ENCODE measurements around the gene USP44. TPM values are rescaled to one million over a fixed set of nuclear protein-coding genes. Genes with fewer than 3 reads are reported as not detected.

The USP44 gene
- total RNA-seq, 4 donors from 2014 or later, result 0.41 to 1.9 TPM; not detected in 2

DNA sequence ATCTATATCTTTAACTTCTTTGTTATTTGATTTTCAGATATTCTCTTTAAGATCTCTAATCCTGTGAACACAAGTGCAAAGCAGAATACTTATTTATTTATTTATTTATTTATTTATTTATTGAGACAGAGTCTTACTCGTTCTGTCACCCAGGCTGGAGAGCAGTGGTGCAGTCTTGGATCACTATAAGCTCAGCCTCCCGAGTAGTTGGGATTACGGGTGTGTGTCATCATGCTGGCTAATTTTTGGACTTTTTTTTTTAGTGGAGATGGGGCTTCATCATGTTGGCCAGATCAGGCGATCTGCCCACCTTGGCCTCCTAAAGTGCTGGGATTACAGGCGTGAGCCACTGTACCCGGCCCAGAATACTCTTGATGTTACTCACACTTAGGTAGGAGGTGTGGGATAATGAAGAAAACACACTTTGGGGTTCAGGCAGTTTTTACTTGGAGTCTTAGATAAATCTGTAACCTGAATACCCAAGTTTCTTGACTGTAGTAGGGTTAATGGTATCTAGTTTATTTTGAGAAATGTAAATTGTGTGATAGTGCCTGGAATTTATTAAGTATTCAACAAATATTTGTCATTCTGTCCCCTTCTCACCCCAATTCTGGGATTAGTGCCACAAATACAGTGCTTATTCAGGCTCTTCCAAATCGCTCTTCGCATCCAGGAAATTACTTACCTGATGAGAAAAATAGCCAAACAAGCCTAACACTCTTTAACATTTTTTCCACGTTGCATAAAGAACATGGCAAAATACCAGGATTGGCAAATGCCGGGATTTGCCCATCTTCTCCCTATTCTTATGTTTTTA lies 44.4 kb downstream of the USP44 start:
- Histone ChIP-seq H3K27ac (no peak overlapping the region), H3K4me1 (peaks cover 0 to 3% (median 0%) of the 10 kb centered on the region in 4 donors), H3K27me3 (no peaks in the 10 kb centered on the region), H3K4me3 (no peak overlapping the region), H3K36me3 (peaks cover 0 to 62% (median 12%) of the 10 kb centered on the region in 4 donors), H3K9me3 (no peaks in the 10 kb centered on the region)
- TF ChIP-seq, protein P1, sequence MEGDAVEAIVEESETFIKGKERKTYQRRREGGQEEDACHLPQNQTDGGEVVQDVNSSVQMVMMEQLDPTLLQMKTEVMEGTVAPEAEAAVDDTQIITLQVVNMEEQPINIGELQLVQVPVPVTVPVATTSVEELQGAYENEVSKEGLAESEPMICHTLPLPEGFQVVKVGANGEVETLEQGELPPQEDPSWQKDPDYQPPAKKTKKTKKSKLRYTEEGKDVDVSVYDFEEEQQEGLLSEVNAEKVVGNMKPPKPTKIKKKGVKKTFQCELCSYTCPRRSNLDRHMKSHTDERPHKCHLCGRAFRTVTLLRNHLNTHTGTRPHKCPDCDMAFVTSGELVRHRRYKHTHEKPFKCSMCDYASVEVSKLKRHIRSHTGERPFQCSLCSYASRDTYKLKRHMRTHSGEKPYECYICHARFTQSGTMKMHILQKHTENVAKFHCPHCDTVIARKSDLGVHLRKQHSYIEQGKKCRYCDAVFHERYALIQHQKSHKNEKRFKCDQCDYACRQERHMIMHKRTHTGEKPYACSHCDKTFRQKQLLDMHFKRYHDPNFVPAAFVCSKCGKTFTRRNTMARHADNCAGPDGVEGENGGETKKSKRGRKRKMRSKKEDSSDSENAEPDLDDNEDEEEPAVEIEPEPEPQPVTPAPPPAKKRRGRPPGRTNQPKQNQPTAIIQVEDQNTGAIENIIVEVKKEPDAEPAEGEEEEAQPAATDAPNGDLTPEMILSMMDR (IDR thresholded peaks at IDR 0.05), result no peak
- TF ChIP-seq POLR2A (IDR thresholded peaks at IDR 0.05), result no peak
- TF ChIP-seq POLR2AphosphoS5 (IDR thresholded peaks at IDR 0.05), result no peak
- TF ChIP-seq EP300 (IDR thresholded peaks at IDR 0.05; ENCODE audit: low read depth), result no peak
- DNase-seq, result no peak
- in situ Hi-C loops (cut with MboI; ENCODE audit: low pct_ligation_motif_present in 1 of 4, low pct_unique_long_range_greater_than_20kb in 1 of 4, low sequenced_read_pairs in 3 of 4), result no loop called here
- WGBS, 2 donors (ENCODE audit: low coverage in 1 of 2), result 85 to 86% methylated on average over 7 to 10 of the region's 10 CpGs
- intact Hi-C loops (cut with DNase I; ENCODE audit: low total_unique reads), result no loop called here

DNA sequence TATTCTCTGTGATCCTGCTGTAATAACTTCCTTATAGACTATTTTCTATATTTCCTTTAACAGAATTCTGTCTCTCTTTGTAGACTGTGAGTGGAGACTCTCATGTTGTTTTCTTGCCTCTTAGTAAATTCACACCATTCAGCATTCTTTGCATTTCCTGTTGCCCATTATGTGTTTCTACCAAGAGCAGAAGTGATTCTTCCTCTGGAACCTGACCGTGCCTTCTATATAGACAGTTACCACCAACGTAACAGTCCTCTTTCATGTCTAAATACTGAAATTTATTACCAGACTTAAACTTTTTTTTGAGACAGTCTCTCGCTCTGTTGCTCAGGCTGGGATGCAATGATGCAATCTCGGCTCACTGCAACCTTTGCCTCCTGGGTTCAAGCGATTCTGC lies 46.2 kb downstream of the USP44 start:
- TF ChIP-seq POLR2A (IDR thresholded peaks at IDR 0.05) (no peak), EP300 (IDR thresholded peaks at IDR 0.05; ENCODE audit: low read depth) (no peak), POLR2AphosphoS5 (IDR thresholded peaks at IDR 0.05) (no peak)
- TF ChIP-seq, protein P1 (IDR thresholded peaks at IDR 0.05), result no peak
- H3K27ac ChIP-seq, result no peak overlapping the region
- H3K36me3 ChIP-seq, result peaks cover 0 to 47% (median 12%) of the 10 kb centered on the region in 4 donors

DNA sequence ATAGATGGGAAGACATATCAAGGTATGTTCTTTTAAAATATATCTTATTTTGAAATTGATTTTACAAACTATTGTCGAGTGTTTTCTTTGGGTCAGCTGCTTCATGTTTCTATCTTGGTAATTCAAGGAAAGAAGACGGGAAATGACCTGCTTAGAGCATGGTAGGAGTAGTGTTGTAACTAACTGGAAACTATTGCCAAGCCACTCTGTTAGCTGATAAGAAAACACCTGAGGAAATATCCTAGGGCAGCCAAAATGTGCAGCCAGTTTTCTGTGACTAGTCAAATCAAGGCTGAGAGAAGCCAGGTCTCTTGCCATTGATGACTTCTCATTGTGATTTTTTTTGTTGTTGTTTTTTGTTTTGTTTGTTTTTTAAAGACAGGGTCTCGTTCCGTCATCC lies 47.1 kb downstream of the USP44 start:
- H3K27ac ChIP-seq, result no peak overlapping the region
- 94 to 96% methylated on average over 4 of the region's 4 CpGs for WGBS, 2 donors (ENCODE audit: low coverage in 1 of 2)

More for the DNA sequence above, 46.2 kb downstream of the USP44 start:
- Histone ChIP-seq H3K4me3 (no peak overlapping the region), H3K4me1 (peaks cover 0 to 3% (median 0%) of the 10 kb centered on the region in 4 donors), H3K9me3 (no peaks in the 10 kb centered on the region), H3K27me3 (no peaks in the 10 kb centered on the region)
- intact Hi-C loops (cut with DNase I; ENCODE audit: low total_unique reads), result no loop called here
- no peak for DNase-seq
- 75 to 87% methylated on average over 2 to 5 of the region's 5 CpGs for whole genome bisulfite sequencing, 2 donors (ENCODE audit: low coverage in 1 of 2)
- in situ Hi-C loops (cut with MboI; ENCODE audit: low pct_ligation_motif_present in 1 of 4, low pct_unique_long_range_greater_than_20kb in 1 of 4, low sequenced_read_pairs in 3 of 4), result no loop called here

DNA sequence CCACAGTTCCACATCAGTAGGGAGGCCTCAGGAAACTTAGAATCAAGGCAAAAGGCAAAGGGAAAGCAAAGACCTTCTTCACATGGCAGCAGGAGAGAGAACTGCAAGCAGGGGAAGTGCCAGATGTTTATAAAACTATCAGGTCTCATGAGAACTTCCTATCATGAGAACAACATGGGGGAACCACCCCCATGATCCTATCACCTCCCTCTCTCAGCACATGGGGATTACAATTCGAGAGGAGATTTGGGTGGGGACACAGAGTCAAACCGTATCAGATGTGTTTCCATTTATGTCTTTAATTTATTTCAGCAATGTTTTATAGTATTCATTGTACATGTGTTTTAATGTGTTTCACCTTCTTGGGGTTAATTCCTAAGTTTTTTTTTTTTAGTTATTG lies 51.5 kb downstream of the USP44 start:
- intact Hi-C loops (cut with DNase I; ENCODE audit: low total_unique reads) (no loop called here), in situ Hi-C loops (cut with MboI; ENCODE audit: low pct_ligation_motif_present in 1 of 4, low pct_unique_long_range_greater_than_20kb in 1 of 4, low sequenced_read_pairs in 3 of 4) (no loop called here)
- H3K9me3 ChIP-seq, result no peaks in the 10 kb centered on the region
- no peak overlapping the region for H3K27ac ChIP-seq
- TF ChIP-seq EP300 (IDR thresholded peaks at IDR 0.05; ENCODE audit: low read depth), result no peak
- no peak for TF ChIP-seq POLR2A (IDR thresholded peaks at IDR 0.05)
- no peak for TF ChIP-seq POLR2AphosphoS5 (IDR thresholded peaks at IDR 0.05)
- TF ChIP-seq, protein P1 (IDR thresholded peaks at IDR 0.05), result no peak
- WGBS, 2 donors (ENCODE audit: low coverage in 1 of 2), result 95% methylated on average over 2 of the region's 2 CpGs
- H3K4me3 ChIP-seq, result no peak overlapping the region
- no peaks in the 10 kb centered on the region for H3K27me3 ChIP-seq
- peaks cover 0 to 65% (median 26%) of the 10 kb centered on the region in 4 donors for H3K36me3 ChIP-seq
- no peak for DNase-seq
- H3K4me1 ChIP-seq, result no peaks in the 10 kb centered on the region

More for the DNA sequence above, 47.1 kb downstream of the USP44 start:
- DNase-seq, result no peak
- TF ChIP-seq POLR2AphosphoS5 (IDR thresholded peaks at IDR 0.05) (no peak), EP300 (IDR thresholded peaks at IDR 0.05; ENCODE audit: low read depth) (no peak), POLR2A (IDR thresholded peaks at IDR 0.05) (no peak)
- TF ChIP-seq, protein P1 (IDR thresholded peaks at IDR 0.05), result no peak
- no peaks in the 10 kb centered on the region for H3K9me3 ChIP-seq
- H3K4me3 ChIP-seq, result no peak overlapping the region
- intact Hi-C loops (cut with DNase I; ENCODE audit: low total_unique reads), result no loop called here
- peaks cover 0 to 51% (median 12%) of the 10 kb centered on the region in 4 donors for H3K36me3 ChIP-seq
- no peaks in the 10 kb centered on the region for H3K27me3 ChIP-seq
- peaks cover 0 to 3% (median 0%) of the 10 kb centered on the region in 4 donors for H3K4me1 ChIP-seq
- in situ Hi-C loops (cut with MboI; ENCODE audit: low pct_ligation_motif_present in 1 of 4, low pct_unique_long_range_greater_than_20kb in 1 of 4, low sequenced_read_pairs in 3 of 4), result no loop called here

All from transverse colon (tissue), 4 donors.